GM23248 (cell line): ENCODE results near the gene NR3C1.

Experiments
- EZH2 ChIP-seq: fragments of 200-600 bp; sonication (generic); IDR thresholded peaks from 2 replicates; pipeline ENCODE4 v1.6.1; 2018; ENCODE audit warnings: antibody characterized with exemption, mild to moderate bottlenecking; ENCODE audit not compliant: insufficient read depth, poor library complexity, severe bottlenecking
- EZH2phosphoT487 ChIP-seq: fragments of 200-600 bp; sonication (generic); IDR thresholded peaks from 2 replicates; pipeline ENCODE4 v1.6.1; 2018; ENCODE audit warnings: antibody characterized with exemption, moderate library complexity, mild to moderate bottlenecking, low read depth; ENCODE audit not compliant: insufficient read depth

DNA sequence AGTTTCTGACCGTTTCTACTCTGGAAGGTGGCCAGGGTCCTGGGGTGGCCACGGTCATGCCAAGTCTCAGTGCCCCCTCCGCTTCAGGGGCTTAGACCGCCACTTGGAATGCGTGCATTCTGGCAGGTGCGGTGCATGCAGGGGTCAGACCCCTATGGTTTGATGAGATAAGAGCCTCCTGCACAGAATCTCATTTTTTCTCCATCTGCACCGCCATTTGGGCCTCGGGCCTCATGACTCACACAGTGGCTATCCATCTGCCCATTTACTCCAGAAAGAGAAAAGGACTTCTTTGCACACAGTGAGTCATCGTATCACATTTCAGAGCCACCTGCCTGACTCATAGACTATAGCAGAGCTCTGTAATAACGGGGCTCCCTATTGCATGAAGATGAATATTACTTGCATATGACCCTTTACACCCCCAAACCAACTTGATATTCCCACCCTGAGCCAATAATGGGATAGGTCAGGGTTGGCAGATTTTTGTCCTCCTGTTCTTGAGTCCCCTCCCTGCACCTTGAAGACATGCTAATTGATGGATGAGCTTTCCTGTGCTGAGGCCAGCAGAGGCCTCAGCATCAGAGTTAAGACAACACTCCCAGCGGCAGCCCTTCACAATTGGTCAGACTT lies 157.4 kb downstream of the NR3C1 start:
- TF ChIP-seq EZH2, result no peak
- TF ChIP-seq EZH2phosphoT487, result no peak
